HG03045 (cell line): ENCODE results near the gene PDE11A.
"Not testable (repeated sequence)": the region's sequence is repeated elsewhere in the genome, so short reads cannot be mapped to it uniquely, and the experiment has no call there.

Source experiments
- ATAC-seq: cut with Tn5 transposase; IDR thresholded peaks from one replicate; pipeline ENCODE4 v1.9.1; 2021; ENCODE audit warnings: mild to moderate bottlenecking, moderate library complexity; ENCODE audit not compliant: unreplicated experiment

Gene PDE11A

GRCh38 chr2:178074123-178075005 lies 1.8 kb upstream of the PDE11A start:
- ATAC-seq, result no peak

GRCh38 chr2:178072000-178072382 lies 586 bp downstream of the PDE11A start:
- ATAC-seq, result no peak

- no peak for ATAC-seq
Observed at GRCh38 chr2:178070824-178071223, 1.8 kb downstream of the PDE11A start.

GRCh38 chr2:178069551-178069950 lies 3.0 kb downstream of the PDE11A start:
- ATAC-seq, result no peak

- no peak for ATAC-seq
Observed at GRCh38 chr2:178068823-178069454, 3.6 kb downstream of the PDE11A start.

- ATAC-seq, result no peak
Observed at GRCh38 chr2:178066890-178067669, 5.5 kb downstream of the PDE11A start.

- ATAC-seq, result no peak
Observed at GRCh38 chr2:178066324-178066723, 6.3 kb downstream of the PDE11A start.

- no peak for ATAC-seq
Observed at GRCh38 chr2:178059681-178060080, 12.9 kb downstream of the PDE11A start.

- ATAC-seq, result no peak
Observed at GRCh38 chr2:178059111-178059510, 13.5 kb downstream of the PDE11A start.

- no peak for ATAC-seq
Observed at GRCh38 chr2:178057179-178057680, 15.3 kb downstream of the PDE11A start.

- no peak for ATAC-seq
Observed at GRCh38 chr2:178056345-178056744, 16.2 kb downstream of the PDE11A start.

- not testable (repeated sequence) for ATAC-seq
Observed at GRCh38 chr2:178051257-178051656, 21.3 kb downstream of the PDE11A start.

GRCh38 chr2:178047391-178047790 lies 25.2 kb downstream of the PDE11A start:
- ATAC-seq, result no peak

GRCh38 chr2:178044836-178045235 lies 27.7 kb downstream of the PDE11A start:
- no peak for ATAC-seq

GRCh38 chr2:178043266-178043665 lies 29.3 kb downstream of the PDE11A start:
- no peak for ATAC-seq

GRCh38 chr2:178033583-178033982 lies 39.0 kb downstream of the PDE11A start:
- ATAC-seq, result not testable (repeated sequence)

GRCh38 chr2:178029342-178029741 lies 43.2 kb downstream of the PDE11A start:
- no peak for ATAC-seq

GRCh38 chr2:178025551-178026185 lies 46.9 kb downstream of the PDE11A start:
- no peak for ATAC-seq

GRCh38 chr2:178018141-178018540 lies 54.4 kb downstream of the PDE11A start:
- ATAC-seq, result no peak

GRCh38 chr2:178016612-178017011 lies 56.0 kb downstream of the PDE11A start:
- no peak for ATAC-seq

GRCh38 chr2:178012639-178013038 lies 59.9 kb downstream of the PDE11A start:
- no peak for ATAC-seq
